GM12878 (cell line): ENCODE data around the gene EDNRA. TPM values are rescaled to one million over a fixed set of nuclear protein-coding genes. Genes with fewer than 3 reads are reported as not detected.

Source experiments
- ATAC-seq: fragments of 200-7000 bp; cut with Tn5 transposase; 3 replicates; pipeline ENCODE4 v1.9.1; 2020; ENCODE audit warnings: mild to moderate bottlenecking, moderate library complexity
- BruUV-seq: library from RNA; stranded (reverse); fragments of 400-500 nt; replicated peaks from 2 replicates; lab custom pipeline; 2021; lab: Mats Ljungman, UMichigan
- CTCF ChIA-PET: fragments of 300-600 bp; sonication (Branson Sonifier 250); formaldehyde crosslinking; extraction: SDS; loops from one replicate; lab custom pipeline; 2021; ENCODE audit warnings: inconsistent platforms; lab: Yijun Ruan, JAX
- POLR2A ChIA-PET: fragments of 350-600 bp; formaldehyde crosslinking; extraction: SDS; loops from one replicate; lab custom pipeline; 2021; ENCODE audit warnings: inconsistent platforms; lab: Charles Lee
- RAD21 ChIA-PET: fragments of 300-600 bp; sonication (Branson Sonifier 250); formaldehyde crosslinking; loops from one replicate; lab custom pipeline; 2023; ENCODE audit warnings: antibody characterized with exemption; ENCODE audit not compliant: unreplicated experiment; lab: Charles Lee
- SMC1A ChIA-PET: fragments of 300-600 bp; sonication (Branson Sonifier 250); formaldehyde crosslinking; loops from one replicate; lab custom pipeline; 2023; ENCODE audit not compliant: unreplicated experiment, uncharacterized antibody; lab: Charles Lee
- DNase-seq: peaks from one replicate; pipeline ENCODE4 v3.0.0-alpha.2; 2011; ENCODE audit warnings: low read depth, low spot score
- FAIRE-seq: peaks from 3 replicates; lab custom pipeline; 2011; peaks lifted over from hg19 to GRCh38; lab: Jason Lieb, UNC
- H2AFZ ChIP-seq: 2 replicates; pipeline ENCODE4 v1.6.0; 2011; ENCODE audit warnings: low read depth, low read length, control low read depth; ENCODE audit not compliant: control insufficient read depth
- H3K27ac ChIP-seq: 2 replicates; pipeline ENCODE4 v1.5.1; 2011; ENCODE audit warnings: control low read depth; ENCODE audit not compliant: control insufficient read depth, insufficient read depth
- H3K27me3 ChIP-seq, 2 experiments: replicated peaks in 1 of 2; 2 replicates each; pipeline versions ENCODE4 v1.6.0 to v1.6.1; 2011; ENCODE audit warnings: low read length in 1 of 2; ENCODE audit not compliant: control insufficient read depth in 2 of 2, insufficient read depth in 2 of 2
- H3K36me3 ChIP-seq, 2 experiments: 2 replicates each; pipeline ENCODE4 v1.5.1; 2011; ENCODE audit warnings: low read length in 1 of 2; ENCODE audit not compliant: control insufficient read depth in 2 of 2, insufficient read depth in 2 of 2
- H3K4me1 ChIP-seq: 2 replicates; pipeline ENCODE4 v1.6.1; 2011; ENCODE audit warnings: mild to moderate bottlenecking, low read length, moderate library complexity, mixed read lengths; ENCODE audit not compliant: control insufficient read depth, insufficient read depth
- H3K4me2 ChIP-seq: 2 replicates; pipeline ENCODE4 v1.6.0; 2011; ENCODE audit warnings: control low read depth; ENCODE audit not compliant: control insufficient read depth, insufficient read depth
- H3K4me3 ChIP-seq: fragments of 200-600 bp; sonication (generic); 2 replicates; pipeline ENCODE4 v1.5.1; 2016
- H3K79me2 ChIP-seq: 2 replicates; pipeline ENCODE4 v1.6.0; 2011; ENCODE audit warnings: low read length; ENCODE audit not compliant: control insufficient read depth, insufficient read depth
- H3K9ac ChIP-seq: 2 replicates; pipeline ENCODE4 v1.8.0; 2011; ENCODE audit warnings: low read length, control low read depth, mixed read lengths; ENCODE audit not compliant: control insufficient read depth, insufficient read depth
- H3K9me3 ChIP-seq: replicated peaks from 3 replicates; pipeline ENCODE4 v1.5.1; 2011; ENCODE audit warnings: mild to moderate bottlenecking, low read length; ENCODE audit not compliant: control insufficient read depth, insufficient read depth
- H4K20me1 ChIP-seq: 2 replicates; pipeline ENCODE4 v1.6.0; 2011; ENCODE audit not compliant: control insufficient read depth, insufficient read depth
- ATF3 ChIP-seq: IDR thresholded peaks from 2 replicates; pipeline ENCODE4 v1.6.1; 2011; ENCODE audit warnings: low read depth, mild to moderate bottlenecking, low read length, moderate library complexity, borderline replicate concordance; ENCODE audit errors: extremely low read depth
- KAT2A ChIP-seq: conservative IDR thresholded peaks from 2 replicates; pipeline ENCODE4 v1.6.1; 2011; ENCODE audit warnings: low read depth, low read length; ENCODE audit not compliant: control insufficient read depth
- NFYB ChIP-seq: IDR thresholded peaks from 2 replicates; pipeline ENCODE4 v1.6.1; 2011; ENCODE audit warnings: low read depth, mild to moderate bottlenecking, low read length, improper control_type of control experiment, moderate library complexity; ENCODE audit not compliant: insufficient read depth
- ZBTB40 ChIP-seq: fragments of 450-650 bp; IDR thresholded peaks from 2 replicates; pipeline ENCODE4 v1.6.1; 2016; ENCODE audit warnings: mild to moderate bottlenecking, moderate library complexity, borderline replicate concordance
- ZSCAN29 ChIP-seq: fragments of 450-650 bp; IDR thresholded peaks from 2 replicates; pipeline ENCODE4 v1.6.1; 2017; ENCODE audit warnings: mild to moderate bottlenecking, moderate library complexity
- WGBS: methylation state at CpG from one replicate; pipeline ENCODE4 v1.1.6; 2016; ENCODE audit warnings: low lambda C conversion rate; ENCODE audit not compliant: insufficient replicate concordance, insufficient coverage; ENCODE audit errors: missing lambda C conversion rate; 5-methylcytosine and 5-hydroxymethylcytosine counted together
- in situ Hi-C: fragments of 300-500 bp; cut with MboI; formaldehyde crosslinking; loops from 9 replicates; pipeline ENCODE4 v1.14.3; 2018; ENCODE audit warnings: mixed read lengths
- intact Hi-C: fragments of 100-400 bp; cut with micrococcal nuclease; formaldehyde crosslinking; loops from one replicate; pipeline ENCODE4 v1.14.2; 2022; ENCODE audit not compliant: unreplicated experiment
- polyA plus RNA-seq, 11 experiments: library from polyadenylated mRNA; depleted of rRNA in 4 of 11; unstranded in 6 of 11; stranded (reverse) in 5 of 11; fragments of >200 nt; fragmentation: Nextera tagmentation in 4 of 11; fragmentation: Illumina TruSeq in 1 of 11; extraction: Ambion mirVana in 4 of 11; extraction: Trizol in 1 of 11; gene quantifications; 1 replicate in 1 of 11; 2 replicates in 10 of 11; pipeline versions ENCODE4 v1.2.1 to v1.2.3, GENCODE V29; 2011 to 2016; ENCODE audit warnings: inconsistent platforms in 2 of 11, missing spikeins in 2 of 11, low read depth in 1 of 11
- total RNA-seq, 4 experiments: library from RNA; depleted of rRNA in 3 of 4; stranded (reverse); fragments of >200 nt in 3 of 4; fragmentation: Illumina TruSeq in 1 of 4; extraction: Trizol in 1 of 4; gene quantifications; 2 replicates each; pipeline versions ENCODE4 v1.2.1 to v1.2.3, GENCODE V29; 2013 to 2021

The EDNRA gene
- total and polyA plus RNA-seq, 10 of the 15 experiments (the other 5 are each of a cell fraction or from before 2014, with no cell fraction given), result 0.01 to 0.32 (median 0.13) TPM

GRCh38 chr4:147453561-147454141, 27.2 kb upstream of the EDNRA start:
- no peak overlapping the region for H2AFZ ChIP-seq
- no peak overlapping the region for H3K4me3 ChIP-seq

More at GRCh38 chr4:147453561-147454141, 27.2 kb upstream of the EDNRA start:
- ChIA-PET POLR2A (no interaction called here), RAD21 (interaction anchor here (0.5 kb wide), 1 partner anchor 72 kb away, joined by 3 read pairs; no protein-coding TSS in a partner anchor), SMC1A (no interaction called here), CTCF (interaction anchor here (0.6 kb wide), 1 partner anchor 190 kb away, joined by 4 read pairs; no protein-coding TSS in a partner anchor)
- Histone ChIP-seq H4K20me1 (no peaks in the 10 kb centered on the region), H3K36me3 (no peaks in the 10 kb centered on the region), H3K4me1 (no peaks in the 10 kb centered on the region), H3K27me3 (no peaks in the 10 kb centered on the region), H3K27ac (no peak overlapping the region), H3K9me3 (no peaks in the 10 kb centered on the region), H3K9ac (no peak overlapping the region), H3K4me2 (no peak overlapping the region), H3K79me2 (no peaks in the 10 kb centered on the region)
- FAIRE-seq, result no peak
- WGBS, result 0% methylated on average over 2 of the region's 2 CpGs
- BruUV-seq, result no TSS peak
- intact Hi-C loops, result no loop called here
- no peak for ATAC-seq
- DNase-seq, result no peak
- in situ Hi-C loops, result no loop called here
- TF ChIP-seq NFYB, result no peak
- TF ChIP-seq KAT2A, result no peak
- no peak for TF ChIP-seq ZBTB40
- TF ChIP-seq ATF3, result no peak
- TF ChIP-seq ZSCAN29, result no peak
